GM23248 (cell line): ENCODE data around the gene VWF.

Experiments used
- EZH2 ChIP-seq: fragments of 200-600 bp; sonication (generic); IDR thresholded peaks from 2 replicates; pipeline ENCODE4 v1.6.1; 2018; ENCODE audit warnings: antibody characterized with exemption, mild to moderate bottlenecking; ENCODE audit not compliant: insufficient read depth, poor library complexity, severe bottlenecking
- EZH2phosphoT487 ChIP-seq: fragments of 200-600 bp; sonication (generic); IDR thresholded peaks from 2 replicates; pipeline ENCODE4 v1.6.1; 2018; ENCODE audit warnings: antibody characterized with exemption, moderate library complexity, mild to moderate bottlenecking, low read depth; ENCODE audit not compliant: insufficient read depth

DNA sequence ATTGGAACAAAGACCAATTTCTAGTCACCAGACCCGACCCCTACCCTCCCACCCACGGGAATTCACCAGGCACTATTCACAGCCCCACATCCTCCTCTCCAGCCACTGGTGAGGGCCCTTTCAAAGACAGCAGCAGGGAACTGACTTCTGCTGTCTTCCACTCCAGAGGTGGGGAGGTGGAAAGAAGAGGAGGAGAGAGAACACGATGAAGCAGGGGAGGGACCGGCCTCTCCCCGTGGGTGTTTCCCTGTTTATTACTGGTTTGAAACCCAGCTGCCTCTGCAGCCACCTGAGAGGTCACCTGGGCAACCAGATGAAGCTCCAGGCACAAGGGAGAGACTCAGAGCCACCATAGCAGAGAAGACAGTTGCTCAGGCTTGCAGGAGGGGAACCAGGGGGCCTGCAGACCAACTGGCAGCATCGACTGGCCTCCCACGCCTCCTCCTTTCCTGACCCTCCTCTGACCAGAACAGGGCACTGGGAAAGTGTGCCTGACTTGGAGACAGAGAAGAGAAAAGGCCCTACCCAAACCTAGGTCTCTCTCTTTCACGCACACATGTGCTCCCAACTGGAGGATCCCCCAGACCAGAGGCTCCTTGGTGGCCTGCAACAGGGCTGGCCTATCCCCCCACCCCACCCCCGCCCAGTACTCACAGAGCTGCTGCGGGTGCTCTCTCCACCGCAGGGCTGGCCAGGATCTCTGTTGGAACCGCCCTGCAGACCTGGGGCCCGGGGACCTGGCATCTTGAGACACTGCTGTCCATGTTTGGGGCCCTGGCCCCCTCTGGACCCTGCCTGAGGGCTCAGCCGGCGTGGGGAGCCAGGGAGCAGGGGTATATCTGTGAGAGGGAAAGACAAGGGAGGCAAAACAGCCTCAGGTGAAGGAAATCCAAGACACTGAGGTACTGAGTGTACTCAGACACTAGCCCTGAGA is 202.2 kb downstream of the VWF start:
- no peak for TF ChIP-seq EZH2phosphoT487
- TF ChIP-seq EZH2: no peak
